Tibial artery (tissue), 4 donors: ENCODE data around the gene RNF144A.
A peak's percentile ranks its signal among the peaks of the same experiment; 100 is the strongest.

Experiments
- DNase-seq, 2 donors: peaks; one replicate each; pipeline ENCODE4 v3.0.0-alpha.2; 2019
- H3K27ac ChIP-seq, 2 donors: fragments of 200-600 bp; sonication (generic) in 1 of 2; 1 replicate in 1 of 2; 2 replicates in 1 of 2; pipeline ENCODE4 v1.5.1; 2018 to 2019; ENCODE audit warnings: mild to moderate bottlenecking in 1 of 2
- H3K27me3 ChIP-seq, 2 donors: fragments of 200-600 bp; sonication (generic) in 1 of 2; one replicate each; pipeline versions ENCODE4 v1.5.1 to v1.6.0; 2016 to 2019
- H3K36me3 ChIP-seq, 3 donors: fragments of 200-600 bp; sonication (generic) in 2 of 3; one replicate each; pipeline ENCODE4 v1.5.1; 2016 to 2019; ENCODE audit warnings: mild to moderate bottlenecking in 2 of 3
- H3K4me1 ChIP-seq, 4 donors: fragments of 200-600 bp; sonication (generic) in 2 of 4; 1 replicate in 3 of 4; 2 replicates in 1 of 4; pipeline ENCODE4 v1.5.1; 2016 to 2019
- H3K4me3 ChIP-seq, 2 donors: fragments of 200-600 bp; sonication (generic) in 1 of 2; 1 replicate in 1 of 2; 2 replicates in 1 of 2; pipeline ENCODE4 v1.5.1; 2018 to 2019; ENCODE audit warnings: mild to moderate bottlenecking in 2 of 2
- H3K9me3 ChIP-seq, 3 donors: fragments of 200-600 bp; sonication (generic) in 1 of 3; one replicate each; pipeline ENCODE4 v1.5.1; 2016 to 2019
- CTCF ChIP-seq, 2 experiments: fragments of 200-600 bp in 1 of 2; fragments of 450-650 bp in 1 of 2; IDR thresholded peaks; one replicate each; pipeline ENCODE4 v1.5.1; 2017 to 2019; ENCODE audit warnings: antibody characterized with exemption in 2 of 2, mild to moderate bottlenecking in 1 of 2, moderate library complexity in 1 of 2
- intact Hi-C: fragments of 100-400 bp; cut with DNase I; formaldehyde crosslinking; loops from one replicate; pipeline ENCODE4 v1.15.0; 2023; ENCODE audit warnings: low total_unique reads

RNF144A gene

GRCh38 chr2:7057865-7058400, 140.7 kb downstream of the RNF144A start:
- H3K9me3 ChIP-seq = no peaks in the 10 kb centered on the region
- intact Hi-C loops = no loop called here
- DNase-seq = no peak
- H3K4me3 ChIP-seq = no peak overlapping the region
- peaks cover 0 to 37% (median 27%) of the 10 kb centered on the region in 4 donors for H3K4me1 ChIP-seq
- H3K36me3 ChIP-seq = no peaks in the 10 kb centered on the region
- H3K27ac ChIP-seq = no peak overlapping the region
- TF ChIP-seq CTCF (IDR thresholded peaks at IDR 0.05) = no peak
- H3K27me3 ChIP-seq = no peaks in the 10 kb centered on the region

GRCh38 chr2:7060156-7060555, 142.9 kb downstream of the RNF144A start:
- Histone ChIP-seq H3K4me1 (peaks cover 0 to 48% (median 30%) of the 10 kb centered on the region in 4 donors), H3K27ac (peak overlapping the region; percentile 52 to 70)
- TF ChIP-seq CTCF (IDR thresholded peaks at IDR 0.05) = no peak

DNA sequence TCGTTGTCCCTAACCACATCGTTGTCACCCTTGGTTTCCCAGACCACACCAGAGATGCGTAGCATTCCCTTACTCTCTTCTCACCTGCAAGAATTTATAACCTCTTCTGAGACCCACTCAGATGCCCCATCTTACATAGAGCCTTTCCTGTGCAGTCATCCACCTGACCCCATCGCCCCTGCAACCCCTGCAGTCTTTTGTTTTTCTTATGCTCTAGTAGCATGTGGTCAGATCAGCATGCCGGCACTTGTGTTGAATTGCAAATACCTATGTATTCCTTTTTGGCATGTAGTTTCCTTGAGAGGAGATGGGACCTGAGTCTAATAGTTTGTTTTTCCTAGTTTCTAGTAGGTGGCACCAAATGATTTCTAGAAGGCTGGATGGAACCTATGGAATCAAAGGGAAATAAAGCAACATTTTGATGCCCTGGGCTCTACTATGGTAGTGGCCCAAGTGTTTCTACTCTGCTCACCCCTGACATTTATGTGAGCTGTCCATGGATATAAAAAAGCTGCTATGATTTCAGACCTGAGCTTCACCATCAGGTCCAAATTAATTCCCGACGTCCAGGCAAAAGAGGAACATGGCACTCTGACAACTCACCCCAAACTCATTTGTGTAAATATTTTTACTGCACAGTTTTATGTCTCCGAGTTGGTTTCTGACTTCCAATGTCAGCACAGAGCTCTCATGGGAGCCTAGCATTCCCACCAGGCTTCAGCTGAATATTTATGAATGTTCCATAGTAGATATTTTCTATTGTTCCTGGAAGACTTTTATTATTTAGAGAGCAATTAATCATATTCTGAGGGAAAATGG, 143.6 kb downstream of the RNF144A start:
- Histone ChIP-seq H3K36me3 (no peaks in the 10 kb centered on the region), H3K4me3 (no peak overlapping the region), H3K27me3 (no peaks in the 10 kb centered on the region), H3K9me3 (no peaks in the 10 kb centered on the region), H3K27ac (peak overlapping the region; percentile 52 to 70), H3K4me1 (peaks cover 0 to 50% (median 30%) of the 10 kb centered on the region in 4 donors)
- TF ChIP-seq CTCF (IDR thresholded peaks at IDR 0.05) = no peak
- intact Hi-C loops = no loop called here
- DNase-seq = peak in 1 of 2 donors; percentile 73

More at GRCh38 chr2:7060156-7060555, 142.9 kb downstream of the RNF144A start:
- H3K36me3 ChIP-seq = no peaks in the 10 kb centered on the region
- DNase-seq = no peak
- H3K9me3 ChIP-seq = no peaks in the 10 kb centered on the region
- no peak overlapping the region for H3K4me3 ChIP-seq
- H3K27me3 ChIP-seq = no peaks in the 10 kb centered on the region
- intact Hi-C loops = no loop called here

- Histone ChIP-seq H3K27me3 (no peaks in the 10 kb centered on the region), H3K4me1 (peaks cover 0 to 50% (median 30%) of the 10 kb centered on the region in 4 donors), H3K9me3 (no peaks in the 10 kb centered on the region), H3K4me3 (no peak overlapping the region), H3K27ac (peak overlapping the region; percentile 52 to 70), H3K36me3 (no peaks in the 10 kb centered on the region)
- intact Hi-C loops = no loop called here
- TF ChIP-seq CTCF (IDR thresholded peaks at IDR 0.05) = no peak
- no peak for DNase-seq
Observed at GRCh38 chr2:7061450-7061789, 144.2 kb downstream of the RNF144A start.

- TF ChIP-seq CTCF (IDR thresholded peaks at IDR 0.05) = no peak
- no peak overlapping the region for H3K4me3 ChIP-seq
- peaks cover 0 to 50% (median 30%) of the 10 kb centered on the region in 4 donors for H3K4me1 ChIP-seq
- H3K9me3 ChIP-seq = no peaks in the 10 kb centered on the region
- H3K27me3 ChIP-seq = no peaks in the 10 kb centered on the region
- peak overlapping the region; percentile 52 to 70 for H3K27ac ChIP-seq
- intact Hi-C loops = no loop called here
- no peaks in the 10 kb centered on the region for H3K36me3 ChIP-seq
- DNase-seq = no peak
Observed at GRCh38 chr2:7061921-7062320, 144.7 kb downstream of the RNF144A start.
